GM23248 (cell line): ENCODE results near the gene MMP24OS. TPM values are rescaled to one million over a fixed set of nuclear protein-coding genes. Genes with fewer than 3 reads are reported as not detected.

Source experiments
- DNase-seq: peaks from one replicate; pipeline ENCODE4 v3.0.0-alpha.2; 2015
- H2AFZ ChIP-seq: fragments of 200-600 bp; sonication (generic); 2 replicates; pipeline ENCODE4 v1.6.1; 2016; ENCODE audit warnings: antibody characterized with exemption
- H3F3A ChIP-seq: fragments of 200-600 bp; sonication (generic); 2 replicates; pipeline ENCODE4 v1.6.1; 2016; ENCODE audit warnings: mild to moderate bottlenecking, antibody characterized with exemption, mixed run types; ENCODE audit not compliant: insufficient read depth
- H3K27ac ChIP-seq: fragments of 200-600 bp; sonication (generic); 2 replicates; pipeline ENCODE4 v1.5.1; 2016; ENCODE audit warnings: mild to moderate bottlenecking
- H3K27me3 ChIP-seq: fragments of 200-600 bp; sonication (generic); replicated peaks from 2 replicates; pipeline ENCODE4 v1.6.1; 2016; ENCODE audit warnings: mild to moderate bottlenecking; ENCODE audit not compliant: insufficient read depth
- H3K36me3 ChIP-seq: fragments of 200-600 bp; sonication (generic); 2 replicates; pipeline ENCODE4 v1.6.1; 2016; ENCODE audit warnings: low read depth, mild to moderate bottlenecking
- H3K4me1 ChIP-seq: fragments of 200-600 bp; sonication (generic); 2 replicates; pipeline ENCODE4 v1.6.1; 2016; ENCODE audit warnings: mild to moderate bottlenecking; ENCODE audit not compliant: insufficient read depth
- H3K4me2 ChIP-seq: fragments of 200-600 bp; sonication (generic); one replicate; pipeline ENCODE4 v1.6.1; 2016; ENCODE audit warnings: mild to moderate bottlenecking; ENCODE audit not compliant: unreplicated experiment
- H3K4me3 ChIP-seq: fragments of 200-600 bp; sonication (generic); 2 replicates; pipeline ENCODE4 v1.5.1; 2016; ENCODE audit warnings: mild to moderate bottlenecking
- H3K79me2 ChIP-seq: fragments of 200-600 bp; sonication (generic); 2 replicates; pipeline ENCODE4 v1.6.1; 2016; ENCODE audit warnings: mild to moderate bottlenecking; ENCODE audit not compliant: insufficient read depth
- H3K9ac ChIP-seq: fragments of 200-600 bp; sonication (generic); 2 replicates; pipeline ENCODE4 v1.6.1; 2016; ENCODE audit warnings: mild to moderate bottlenecking
- H3K9me2 ChIP-seq: fragments of 200-600 bp; sonication (generic); 2 replicates; pipeline ENCODE4 v1.6.1; 2016; ENCODE audit warnings: mixed run types, mild to moderate bottlenecking, moderate library complexity; ENCODE audit not compliant: insufficient read depth
- H3K9me3 ChIP-seq: fragments of 200-600 bp; sonication (generic); one replicate; pipeline ENCODE4 v1.6.1; 2017; ENCODE audit warnings: low read depth
- H4K20me1 ChIP-seq: fragments of 200-600 bp; sonication (generic); 2 replicates; pipeline ENCODE4 v1.6.0; 2016; ENCODE audit not compliant: insufficient read depth
- EZH2 ChIP-seq: fragments of 200-600 bp; sonication (generic); IDR thresholded peaks from 2 replicates; pipeline ENCODE4 v1.6.1; 2018; ENCODE audit warnings: antibody characterized with exemption, mild to moderate bottlenecking; ENCODE audit not compliant: insufficient read depth, poor library complexity, severe bottlenecking
- EZH2phosphoT487 ChIP-seq: fragments of 200-600 bp; sonication (generic); IDR thresholded peaks from 2 replicates; pipeline ENCODE4 v1.6.1; 2018; ENCODE audit warnings: antibody characterized with exemption, moderate library complexity, mild to moderate bottlenecking, low read depth; ENCODE audit not compliant: insufficient read depth
- WGBS, 2 experiments: methylation state at CpG; one replicate each; pipeline ENCODE4 v1.1.6; 2015 to 2017; ENCODE audit warnings: low lambda C conversion rate in 2 of 2, low coverage in 1 of 2; ENCODE audit errors: missing lambda C conversion rate in 2 of 2; 5-methylcytosine and 5-hydroxymethylcytosine counted together
- in situ Hi-C: fragments of 300-500 bp; cut with MboI; formaldehyde crosslinking; loops from 2 replicates; pipeline ENCODE4 v1.15.0; 2020
- polyA plus RNA-seq: library from polyadenylated mRNA; unstranded; fragments of >200 nt; fragmentation: Nextera tagmentation; extraction: Ambion mirVana; gene quantifications from 2 replicates; pipeline ENCODE4 v1.2.1, GENCODE V29; 2016
- total RNA-seq: library from RNA; depleted of rRNA; stranded (reverse); fragments of >200 nt; shearing (Covaris generic); gene quantifications from 2 replicates; pipeline ENCODE4 v1.2.3, GENCODE V29; 2014

The MMP24OS gene
- total and polyA plus RNA-seq, 2 experiments from 2014 or later: 26.8 to 81.7 TPM

DNA sequence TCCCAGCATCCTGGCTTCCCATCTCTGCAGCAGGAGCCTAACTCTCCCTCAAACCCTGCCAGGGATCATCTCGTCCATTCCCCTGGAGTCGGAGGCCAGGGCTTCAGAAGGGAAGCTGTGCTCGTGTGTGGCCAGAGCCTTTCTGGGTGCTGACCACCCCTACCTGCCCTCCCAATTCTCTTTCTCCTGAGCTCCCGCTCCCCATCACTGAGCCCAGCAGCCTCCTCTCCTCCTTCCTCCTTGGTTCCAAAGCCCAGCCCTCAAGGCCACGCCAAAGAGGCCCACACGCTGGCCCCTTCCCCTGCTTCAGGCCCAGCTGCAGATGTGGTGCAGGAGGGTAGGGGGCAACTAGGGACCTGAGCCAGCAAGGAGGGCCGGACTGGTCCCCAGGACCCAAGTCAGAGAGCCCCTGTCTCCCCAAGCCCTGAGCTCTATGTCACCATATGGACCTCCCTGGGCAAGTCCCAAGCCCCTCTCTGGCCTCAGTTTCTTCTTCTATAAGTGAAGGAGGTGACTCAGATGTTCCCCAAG lies 13.0 kb upstream of the MMP24OS start:
- no peak overlapping the region for H2AFZ ChIP-seq
- no peaks in the 10 kb centered on the region for H3K9me2 ChIP-seq
- no peak overlapping the region for H3K4me3 ChIP-seq
- no peak overlapping the region for H3K27ac ChIP-seq
- no peak overlapping the region for H3K9ac ChIP-seq
- H3K9me3 ChIP-seq: no peaks in the 10 kb centered on the region
- no peaks in the 10 kb centered on the region for H3K79me2 ChIP-seq
- in situ Hi-C loops: no loop called here
- H3K4me2 ChIP-seq: no peak overlapping the region
- no peaks in the 10 kb centered on the region for H3K36me3 ChIP-seq
- no peaks in the 10 kb centered on the region for H4K20me1 ChIP-seq
- DNase-seq: no peak
- no peak for TF ChIP-seq EZH2
- TF ChIP-seq EZH2phosphoT487: no peak
- WGBS, 2 experiments: 70 to 72% methylated on average over 7 of the region's 7 CpGs
- no peaks in the 10 kb centered on the region for H3K4me1 ChIP-seq
- no peaks in the 10 kb centered on the region for H3F3A ChIP-seq
- H3K27me3 ChIP-seq: no peaks in the 10 kb centered on the region

DNA sequence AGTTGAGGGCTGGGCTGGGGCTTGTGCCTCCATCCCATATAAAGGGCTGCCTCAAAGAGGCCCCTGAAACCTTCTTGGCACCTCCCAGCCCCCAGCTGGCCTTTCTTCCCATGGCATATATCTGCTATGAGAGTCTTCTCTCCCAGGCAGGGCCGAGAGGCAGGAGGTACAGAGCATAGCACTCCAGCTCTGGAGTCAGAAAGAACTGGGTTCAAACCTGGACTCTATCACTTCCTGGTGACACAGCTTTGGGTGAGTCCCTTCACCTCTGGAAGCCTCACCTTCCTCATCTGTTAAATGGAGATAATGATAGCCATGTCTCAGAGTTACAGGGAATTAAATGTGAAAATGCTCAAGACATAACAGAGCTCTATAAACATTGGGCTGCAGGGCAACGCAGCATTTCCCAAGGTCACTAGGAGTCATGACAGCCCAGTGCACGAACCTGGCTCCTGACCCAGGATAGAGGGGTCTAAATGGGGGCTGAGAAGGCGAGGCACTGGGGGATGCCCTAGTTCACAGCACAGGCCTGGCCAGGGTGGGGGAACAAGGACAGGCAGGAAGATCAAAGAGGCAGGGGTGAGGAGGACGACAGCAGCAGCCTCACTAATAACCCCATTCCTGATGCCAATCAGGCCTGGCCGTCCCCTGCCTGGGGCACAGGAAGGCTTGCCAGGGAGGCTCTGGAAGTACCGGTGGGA lies 12.4 kb upstream of the MMP24OS start:
- H4K20me1 ChIP-seq: no peaks in the 10 kb centered on the region
- H3K27me3 ChIP-seq: no peaks in the 10 kb centered on the region
- TF ChIP-seq EZH2phosphoT487 (no peak), EZH2 (no peak)
- H3K9me2 ChIP-seq: no peaks in the 10 kb centered on the region
- peaks cover 2% of the 10 kb centered on the region; the same call in 1 of the 2 replicates for H3K4me1 ChIP-seq
- no peaks in the 10 kb centered on the region for H3K36me3 ChIP-seq
- H3K79me2 ChIP-seq: no peaks in the 10 kb centered on the region
- H2AFZ ChIP-seq: no peak overlapping the region
- no peaks in the 10 kb centered on the region for H3K9me3 ChIP-seq
- WGBS, 2 experiments: 58 to 61% methylated on average over 7 of the region's 7 CpGs
- no peak for DNase-seq
- no peak overlapping the region for H3K9ac ChIP-seq
- H3K4me3 ChIP-seq: no peak overlapping the region
- H3K4me2 ChIP-seq: no peak overlapping the region
- in situ Hi-C loops: no loop called here
- no peak overlapping the region for H3K27ac ChIP-seq
- H3F3A ChIP-seq: no peaks in the 10 kb centered on the region

DNA sequence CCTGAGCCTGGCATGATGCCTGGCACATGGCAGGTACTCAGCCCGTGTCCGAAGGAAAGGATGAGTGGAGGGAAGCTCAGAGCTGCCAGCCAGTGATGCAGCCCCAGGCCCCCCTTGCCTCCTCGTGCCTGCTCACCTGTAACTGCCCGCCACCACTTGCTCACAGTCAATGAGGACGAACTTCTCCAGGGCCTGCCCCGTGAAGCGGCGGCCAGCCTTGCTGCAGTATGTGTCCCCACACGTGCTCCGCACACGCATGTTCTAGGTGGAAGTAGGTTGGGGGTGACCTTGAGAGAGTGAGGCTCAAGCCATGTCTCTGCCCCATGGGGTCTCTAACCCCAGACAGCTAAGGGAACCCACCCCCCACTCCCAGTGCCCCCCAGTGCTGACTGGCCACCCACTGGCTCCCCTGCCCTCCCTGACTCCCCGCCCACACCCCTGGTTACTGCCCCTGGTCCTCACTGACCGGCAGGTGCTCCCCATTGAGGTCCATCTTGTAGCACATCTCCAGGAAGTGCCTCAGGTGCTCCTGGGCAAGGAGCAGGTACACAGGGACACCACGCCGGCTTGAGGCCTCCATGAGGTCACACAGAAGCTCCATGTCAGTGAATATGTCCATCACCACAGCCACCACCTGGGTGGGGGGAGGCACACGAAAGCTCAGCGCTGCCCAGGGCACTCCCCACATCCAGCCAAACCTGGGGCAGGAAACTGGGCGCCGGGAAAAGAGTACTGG lies 10.6 kb upstream of the MMP24OS start:
- Histone ChIP-seq H3K4me3 (no peak overlapping the region), H3K4me1 (peaks cover 5% of the 10 kb centered on the region; the same call in 1 of the 2 replicates), H3K9ac (no peak overlapping the region), H3K9me2 (no peaks in the 10 kb centered on the region), H3K27ac (no peak overlapping the region), H4K20me1 (no peaks in the 10 kb centered on the region), H3F3A (no peaks in the 10 kb centered on the region), H2AFZ (no peak overlapping the region), H3K36me3 (no peaks in the 10 kb centered on the region), H3K4me2 (no peak overlapping the region), H3K27me3 (no peaks in the 10 kb centered on the region), H3K79me2 (peaks cover 10% of the 10 kb centered on the region), H3K9me3 (no peaks in the 10 kb centered on the region)
- 68 to 73% methylated on average over 18 to 19 of the region's 19 CpGs for whole genome bisulfite sequencing, 2 experiments
- TF ChIP-seq EZH2phosphoT487 (no peak), EZH2 (no peak)
- in situ Hi-C loops: no loop called here
- DNase-seq: no peak

DNA sequence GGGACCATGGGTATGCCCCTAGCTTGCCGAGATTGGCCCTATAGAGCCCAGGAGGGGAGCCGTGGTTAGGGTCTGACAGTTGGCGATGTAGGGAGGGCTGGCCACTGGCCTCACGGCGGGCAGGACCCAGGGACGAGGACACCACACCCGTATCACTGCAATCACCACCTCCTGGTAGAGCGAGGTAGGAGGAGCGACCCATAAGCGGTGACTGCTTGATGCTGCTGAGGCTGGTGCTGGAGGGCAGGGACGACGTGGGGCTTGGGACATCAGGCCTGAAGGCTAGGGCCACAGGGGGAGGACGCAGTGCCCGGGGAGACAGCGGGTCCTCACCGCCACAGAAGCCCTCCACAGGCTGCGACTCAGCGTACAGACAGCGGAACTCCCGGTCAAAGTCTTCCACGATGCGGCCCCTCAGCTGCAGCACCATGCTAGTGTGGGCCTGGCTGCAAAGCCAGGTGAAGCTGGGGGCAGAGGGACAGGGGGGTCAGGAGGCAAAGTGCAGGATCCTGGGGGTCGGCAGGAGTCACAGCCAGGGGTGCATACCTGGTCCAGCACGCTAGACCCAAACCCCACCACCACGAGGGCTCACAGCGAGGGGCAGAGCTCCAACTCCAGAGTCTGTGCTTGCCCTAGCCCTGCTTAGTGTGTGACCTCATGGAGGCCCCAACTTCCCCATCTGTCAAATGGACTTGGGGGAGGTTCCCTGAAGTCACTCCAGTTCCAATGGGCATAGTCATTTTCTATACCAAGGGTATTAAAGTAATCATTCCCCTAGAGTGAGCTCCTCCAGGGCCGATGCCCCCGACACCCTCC lies 9.8 kb upstream of the MMP24OS start:
- 78 to 79% methylated on average over 28 of the region's 28 CpGs for WGBS, 2 experiments
- Histone ChIP-seq H3K79me2 (peaks cover 18% of the 10 kb centered on the region), H3F3A (no peaks in the 10 kb centered on the region), H3K4me3 (no peak overlapping the region), H3K36me3 (no peaks in the 10 kb centered on the region), H4K20me1 (no peaks in the 10 kb centered on the region), H3K9me2 (no peaks in the 10 kb centered on the region), H3K4me1 (peaks cover 5% of the 10 kb centered on the region; the same call in 1 of the 2 replicates), H3K27ac (no peak overlapping the region), H3K9ac (no peak overlapping the region), H3K27me3 (no peaks in the 10 kb centered on the region), H3K4me2 (no peak overlapping the region), H2AFZ (no peak overlapping the region), H3K9me3 (no peaks in the 10 kb centered on the region)
- no peak for DNase-seq
- TF ChIP-seq EZH2phosphoT487 (no peak), EZH2 (no peak)
- in situ Hi-C loops: no loop called here
